Renal pelvis (tissue), 4 donors: ENCODE results near the gene GRB10. TPM values are rescaled to one million over a fixed set of nuclear protein-coding genes. Genes with fewer than 3 reads are reported as not detected.

Experiments used
- DNase-seq: peaks from one replicate; pipeline ENCODE4 v3.0.0-alpha.2; 2013
- polyA plus RNA-seq, 3 donors: library from polyadenylated mRNA; unstranded; fragments of 120-200 nt; gene quantifications; one replicate each; pipeline ENCODE4 v1.2.1, GENCODE V29; 2013; ENCODE audit not compliant: insufficient read length in 3 of 3

GRB10 gene
- polyA plus RNA-seq, 3 donors = 31.3 to 50.8 (median 45.3) TPM

DNA sequence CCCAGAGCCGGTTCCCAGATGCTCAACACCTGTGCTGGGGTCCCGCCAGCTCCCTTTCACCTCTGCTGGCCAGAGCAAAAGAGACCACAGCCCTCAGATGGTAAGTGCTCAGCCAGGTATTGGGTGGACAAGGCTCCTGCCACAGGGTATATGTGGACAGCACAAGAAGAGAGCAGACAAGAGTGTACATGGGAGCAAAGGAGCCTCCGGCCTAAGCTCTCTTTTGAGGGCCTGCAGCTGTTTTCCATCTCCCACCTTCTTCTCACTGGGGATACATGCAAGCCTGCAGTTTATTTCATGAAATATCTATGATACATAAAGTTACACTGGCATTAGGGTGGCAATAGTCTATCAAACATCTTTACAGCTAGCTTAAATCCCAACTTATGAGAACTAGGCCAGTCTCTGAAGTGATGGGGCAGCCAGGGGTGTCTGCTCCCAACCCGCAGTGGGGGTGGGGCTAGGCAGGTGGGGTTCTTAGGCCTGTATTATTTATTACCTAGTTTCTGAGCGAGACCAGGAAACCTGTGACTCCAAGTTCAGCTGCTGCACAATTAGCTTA, 167.1 kb downstream of the GRB10 start:
- no peak for DNase-seq

DNA sequence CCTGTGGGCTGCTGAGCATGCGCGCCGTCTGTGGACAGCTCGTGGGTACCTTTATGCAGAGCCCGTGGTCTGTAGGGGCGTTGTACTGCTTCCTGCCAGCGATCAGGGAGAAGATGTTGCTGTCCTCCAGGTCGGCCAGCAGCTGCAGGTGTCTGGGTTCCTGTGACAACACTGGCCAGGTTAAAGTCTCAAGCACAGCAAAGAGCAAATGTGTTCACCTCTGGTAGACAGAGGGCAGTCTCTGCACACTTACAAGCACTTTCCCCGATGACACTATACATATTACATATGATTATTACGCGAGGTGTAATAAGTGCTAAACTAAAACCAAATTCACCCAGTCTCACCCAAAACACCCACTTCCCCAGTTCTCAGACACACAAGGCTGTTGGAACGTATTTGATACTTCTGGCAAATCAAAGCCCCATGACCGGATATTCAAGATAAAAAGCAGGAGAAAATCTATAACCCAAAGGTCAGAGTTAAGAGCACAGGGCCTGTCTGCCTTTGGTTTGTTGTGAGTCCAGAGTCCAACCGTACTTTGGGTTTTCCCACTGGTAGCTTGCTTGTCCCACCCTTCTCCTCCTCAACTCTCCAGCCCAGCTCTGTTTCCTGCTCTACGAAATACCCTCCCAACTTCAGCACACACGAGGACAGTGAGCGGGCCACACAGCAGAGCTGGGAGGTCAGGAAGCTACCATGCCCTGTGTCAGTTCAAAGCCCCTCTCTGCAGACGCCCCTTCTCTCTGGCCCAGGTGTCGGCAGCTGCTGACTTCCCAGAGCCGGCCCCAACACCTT, 167.8 kb downstream of the GRB10 start:
- DNase-seq = no peak

DNA sequence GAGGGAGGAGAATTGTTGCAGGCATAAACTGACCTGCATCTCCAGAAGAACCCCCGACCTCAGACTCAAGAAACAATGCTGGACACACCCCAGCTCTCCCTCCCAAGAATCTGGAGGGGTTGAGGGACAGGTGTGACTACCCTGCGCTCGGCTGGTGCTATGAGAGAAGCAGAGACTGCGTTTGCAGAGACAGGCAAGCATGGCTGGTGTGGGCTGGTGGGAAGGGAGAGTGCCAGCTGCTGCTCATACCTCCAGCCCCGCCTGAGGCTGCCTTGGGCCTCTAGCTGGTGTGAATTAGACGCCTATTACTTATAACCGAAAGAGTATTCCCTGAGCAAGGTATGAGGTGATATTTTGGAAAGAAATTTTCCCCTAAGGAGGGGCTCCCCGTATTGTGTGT, 169.2 kb downstream of the GRB10 start:
- DNase-seq = no peak

DNA sequence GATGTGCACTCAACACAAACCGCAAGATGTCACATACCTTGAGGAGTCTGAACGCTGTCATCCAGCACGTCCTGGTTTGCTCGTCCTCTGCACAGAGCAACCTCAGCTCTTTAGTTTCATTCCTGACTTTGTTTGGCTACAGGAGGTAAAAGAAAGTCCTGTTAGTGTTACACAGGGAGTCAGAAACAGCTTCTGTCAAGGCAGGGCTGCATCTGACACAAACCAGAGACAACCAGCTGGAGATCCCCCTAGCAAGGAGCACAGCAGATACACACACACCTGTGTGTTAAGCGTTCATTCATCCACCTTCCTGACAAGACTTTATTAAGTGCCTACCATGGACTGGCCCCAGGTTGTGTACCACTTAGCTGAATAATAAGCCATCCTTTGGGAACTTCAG, 170.0 kb downstream of the GRB10 start:
- DNase-seq = no peak

DNA sequence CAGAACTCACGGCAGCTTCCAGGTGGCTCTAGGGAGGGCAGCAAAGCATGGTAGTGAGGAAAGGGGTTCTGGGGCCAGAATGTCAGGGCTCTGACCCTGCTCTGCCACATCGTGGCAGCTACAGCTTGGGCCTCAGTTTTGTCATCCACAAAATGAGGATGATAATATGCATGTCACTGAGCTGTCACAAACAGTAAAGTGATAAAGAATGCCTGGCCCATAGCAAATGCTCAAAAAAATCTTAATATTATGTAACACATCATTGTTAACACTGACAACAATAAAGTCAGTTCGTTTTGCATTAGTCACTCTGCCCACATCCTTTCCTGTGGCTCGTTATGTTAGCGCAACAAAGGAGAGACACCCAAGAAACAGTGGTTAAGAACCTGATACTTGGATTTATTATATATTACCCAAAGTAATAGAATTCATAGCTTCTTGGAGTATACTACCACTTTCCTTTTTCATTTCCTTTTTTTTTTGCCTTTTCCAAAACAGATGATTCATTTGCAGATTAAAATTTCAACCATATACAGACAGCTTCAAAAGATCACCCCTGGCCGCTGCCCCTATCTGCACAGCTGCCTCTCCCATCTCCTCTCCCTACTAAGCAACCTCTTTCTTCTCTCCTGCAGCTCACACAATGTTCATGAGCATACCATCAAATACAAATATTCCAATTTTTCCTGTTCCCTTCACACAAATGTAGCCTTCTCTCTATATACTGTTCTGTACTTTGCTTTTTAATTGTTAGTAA, 172.0 kb downstream of the GRB10 start:
- DNase-seq = no peak

DNA sequence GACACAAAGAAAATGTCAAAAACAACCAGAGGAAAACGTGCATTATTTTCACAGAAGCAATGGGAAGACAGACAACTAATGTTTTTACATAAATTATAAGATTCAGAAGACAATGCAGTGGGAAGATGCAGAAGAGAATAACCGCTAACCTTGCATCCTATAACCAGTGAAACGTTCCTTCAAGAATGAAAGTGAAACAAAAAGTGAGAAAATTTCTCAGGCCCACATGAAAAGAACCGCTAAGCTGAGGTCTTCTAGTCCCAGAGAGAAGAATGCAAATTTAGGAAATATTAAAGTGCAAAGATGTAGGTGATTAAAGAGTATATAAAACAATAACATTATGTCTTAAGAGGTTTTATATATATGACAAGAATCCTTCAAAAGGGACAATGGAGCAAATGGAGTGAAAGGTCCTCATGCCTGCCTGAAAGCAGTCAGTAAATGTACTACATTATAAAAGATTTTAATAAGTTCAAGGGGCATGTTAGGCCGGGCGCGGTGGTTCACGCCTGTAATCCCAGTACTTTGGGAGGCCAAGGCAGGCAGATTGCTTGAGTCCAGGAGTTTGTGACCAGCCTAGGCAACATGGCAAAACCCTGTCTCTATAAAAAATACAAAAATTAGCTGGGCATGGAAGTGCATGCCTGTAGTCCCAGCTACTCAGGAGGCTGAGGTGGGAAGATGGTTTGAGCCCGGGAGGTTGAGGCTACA, 174.3 kb downstream of the GRB10 start:
- DNase-seq = no peak

DNA sequence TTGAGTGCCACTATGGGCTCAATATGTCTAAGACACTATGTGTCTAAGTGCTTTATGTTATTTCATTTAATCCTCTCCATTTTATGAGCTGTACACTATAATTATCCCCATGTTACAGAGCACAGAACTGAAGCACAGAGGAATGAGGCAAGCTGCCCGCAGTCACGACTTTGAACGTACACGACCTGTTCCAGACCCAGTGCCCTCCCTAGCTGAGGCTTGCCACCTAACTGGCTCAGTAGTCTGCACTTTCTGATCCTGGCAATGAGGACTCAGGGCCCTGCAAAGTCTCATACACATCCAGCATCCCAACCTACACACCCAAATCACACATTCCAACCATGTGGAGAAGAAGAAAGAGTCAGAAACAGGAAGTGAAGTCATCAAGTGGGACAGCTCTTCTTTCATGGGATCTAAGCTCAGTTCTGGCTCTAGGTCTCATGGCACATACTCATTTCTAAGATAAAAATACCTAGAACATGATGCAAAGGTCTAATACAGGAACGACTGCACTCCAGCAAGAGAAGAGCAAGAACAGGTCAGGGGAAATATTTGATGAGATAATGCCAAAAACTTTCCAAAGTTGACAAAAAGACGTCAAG, 175.1 kb downstream of the GRB10 start:
- no peak for DNase-seq

DNA sequence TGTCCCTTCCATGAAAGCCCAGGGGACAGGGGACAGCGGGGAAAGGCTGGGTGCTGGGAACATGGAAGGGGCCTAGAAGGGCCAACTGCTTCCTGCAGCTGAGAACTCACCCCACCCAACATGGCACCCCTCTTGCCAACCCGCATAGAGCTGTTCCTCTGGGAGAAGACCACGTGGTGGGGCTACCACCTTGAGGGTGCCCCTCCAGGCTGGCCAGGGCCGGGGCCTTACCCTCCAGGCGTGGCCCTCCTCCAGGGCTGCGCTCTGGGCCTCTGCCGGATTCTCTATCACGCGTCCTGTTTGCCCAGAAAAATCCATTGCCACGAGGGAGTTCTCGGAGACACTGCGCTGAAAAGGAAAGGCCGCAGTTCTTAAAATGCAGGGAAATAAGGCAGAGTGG, 177.6 kb downstream of the GRB10 start:
- DNase-seq = no peak

DNA sequence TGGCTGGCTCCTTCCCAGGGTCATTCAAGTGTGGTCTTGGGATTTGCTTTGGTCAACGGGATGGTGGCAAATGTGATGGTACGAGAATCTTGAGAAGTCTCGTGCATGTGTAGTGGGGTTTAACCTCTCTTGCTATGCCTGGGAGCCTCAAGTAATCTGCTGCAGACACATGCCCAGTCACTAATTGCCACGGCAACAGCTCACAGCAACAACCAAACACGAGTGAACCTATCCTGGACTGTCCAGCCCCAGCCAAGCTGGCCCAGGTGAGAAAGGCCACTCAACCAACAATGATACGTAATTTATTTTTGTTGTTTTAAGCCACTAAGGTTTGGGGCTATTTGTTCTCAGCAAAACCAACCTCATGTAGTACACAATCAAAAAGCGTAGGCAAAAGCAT, 179.4 kb downstream of the GRB10 start:
- no peak for DNase-seq

DNA sequence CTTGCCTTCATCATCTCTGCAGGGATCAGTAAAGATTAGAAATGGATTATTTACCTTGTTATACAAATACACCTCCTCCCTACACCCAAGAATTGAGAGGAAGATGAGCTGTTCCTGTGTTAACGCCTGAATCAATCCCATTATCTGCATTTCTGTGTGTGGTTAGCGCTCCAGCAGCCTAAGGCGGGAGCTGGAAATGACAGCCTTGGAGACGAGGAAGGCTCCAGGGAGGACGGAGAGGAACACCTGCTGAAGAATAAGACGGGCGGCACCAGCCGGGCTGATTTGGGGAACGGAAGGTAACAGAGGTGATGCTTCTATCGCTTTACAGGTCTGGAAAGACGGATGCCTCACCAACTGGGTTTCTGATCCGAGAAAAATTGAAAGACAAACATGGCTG, 183.3 kb downstream of the GRB10 start:
- no peak for DNase-seq

DNA sequence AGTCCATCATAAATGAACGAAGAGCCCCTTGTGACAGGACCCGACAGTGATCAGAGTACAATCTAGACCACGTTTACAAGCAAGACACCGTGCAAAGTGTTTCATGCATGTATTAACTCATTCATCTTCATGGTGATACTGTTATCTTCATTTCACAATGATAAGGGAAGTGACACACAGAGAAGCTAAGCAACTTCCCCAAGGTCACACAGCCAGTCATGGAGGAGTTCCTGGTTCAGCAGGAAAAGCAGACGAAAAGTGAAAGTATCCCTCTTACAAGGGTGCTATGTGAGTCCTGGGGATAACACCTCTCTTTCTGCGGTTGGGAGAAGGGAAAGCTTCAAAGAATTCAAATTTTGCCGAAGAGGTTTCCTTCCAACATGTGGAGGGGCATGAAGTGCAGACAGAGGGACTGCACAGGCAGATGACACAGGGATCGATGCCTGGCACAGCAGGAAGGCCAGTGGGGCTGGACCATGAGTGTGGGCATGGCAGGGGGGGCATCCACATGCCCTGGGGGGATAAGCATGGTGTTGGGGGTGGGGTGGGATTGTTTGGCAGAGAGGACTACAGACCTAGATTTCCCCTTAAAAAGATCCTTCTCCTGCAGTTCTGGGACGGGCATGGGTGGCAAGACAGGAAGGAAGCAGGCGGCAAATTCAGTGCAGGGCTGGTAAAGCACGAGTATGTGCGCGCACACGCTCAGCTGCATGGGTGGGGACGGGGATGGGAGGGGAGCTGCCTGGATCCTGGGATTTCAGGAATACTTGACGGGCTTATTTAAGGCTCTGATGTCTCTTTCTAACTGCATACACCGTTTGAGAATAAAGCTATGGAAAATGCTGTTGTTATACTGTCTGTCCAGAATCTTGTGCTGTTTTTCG, 184.0 kb downstream of the GRB10 start:
- DNase-seq = no peak

DNA sequence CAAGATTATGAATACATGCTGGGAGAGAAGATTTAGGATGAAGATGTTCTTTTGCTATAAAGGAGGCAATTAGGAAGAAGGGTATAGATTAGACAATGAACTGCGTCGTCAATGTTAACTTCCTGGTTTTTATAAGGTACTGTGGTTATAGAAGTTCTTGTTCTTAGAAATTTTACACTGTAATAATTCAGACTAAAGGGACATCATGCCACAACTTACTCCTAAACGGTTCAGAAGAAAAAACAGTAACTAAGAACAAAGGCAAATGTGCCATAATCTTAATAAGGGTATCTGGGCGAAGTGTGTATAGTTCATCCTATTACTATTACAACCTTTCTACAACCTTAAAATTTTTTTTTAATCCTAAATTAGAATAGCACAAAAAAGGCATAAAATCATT, 186.2 kb downstream of the GRB10 start:
- DNase-seq = no peak

DNA sequence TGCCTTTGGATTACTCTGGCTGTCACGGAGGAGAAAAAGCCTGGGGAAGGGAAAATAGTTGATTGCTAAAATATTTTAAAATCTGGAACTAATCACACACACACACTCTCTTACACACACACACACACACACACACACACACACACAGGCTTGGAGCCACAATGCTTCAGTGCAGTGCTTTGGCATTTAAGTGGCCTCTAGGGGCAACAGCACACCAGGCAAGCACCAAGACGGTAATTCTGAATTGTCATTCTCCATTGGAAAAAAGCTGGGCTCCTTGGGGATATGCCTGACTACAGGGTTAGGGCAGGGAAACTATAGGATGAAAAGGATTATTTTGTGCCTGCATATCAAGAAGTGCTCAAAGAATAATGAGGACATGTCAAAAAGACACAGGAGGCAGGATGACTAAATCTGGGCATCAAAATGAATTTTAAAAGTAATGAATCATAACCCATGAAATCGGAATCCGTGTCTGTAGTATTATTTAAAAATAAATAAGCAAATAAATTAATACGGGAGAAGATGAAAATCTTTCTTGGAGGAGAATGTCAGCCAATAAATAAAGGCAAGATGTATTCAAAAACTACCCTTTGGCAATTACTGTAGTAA, 187.1 kb downstream of the GRB10 start:
- DNase-seq = no peak

DNA sequence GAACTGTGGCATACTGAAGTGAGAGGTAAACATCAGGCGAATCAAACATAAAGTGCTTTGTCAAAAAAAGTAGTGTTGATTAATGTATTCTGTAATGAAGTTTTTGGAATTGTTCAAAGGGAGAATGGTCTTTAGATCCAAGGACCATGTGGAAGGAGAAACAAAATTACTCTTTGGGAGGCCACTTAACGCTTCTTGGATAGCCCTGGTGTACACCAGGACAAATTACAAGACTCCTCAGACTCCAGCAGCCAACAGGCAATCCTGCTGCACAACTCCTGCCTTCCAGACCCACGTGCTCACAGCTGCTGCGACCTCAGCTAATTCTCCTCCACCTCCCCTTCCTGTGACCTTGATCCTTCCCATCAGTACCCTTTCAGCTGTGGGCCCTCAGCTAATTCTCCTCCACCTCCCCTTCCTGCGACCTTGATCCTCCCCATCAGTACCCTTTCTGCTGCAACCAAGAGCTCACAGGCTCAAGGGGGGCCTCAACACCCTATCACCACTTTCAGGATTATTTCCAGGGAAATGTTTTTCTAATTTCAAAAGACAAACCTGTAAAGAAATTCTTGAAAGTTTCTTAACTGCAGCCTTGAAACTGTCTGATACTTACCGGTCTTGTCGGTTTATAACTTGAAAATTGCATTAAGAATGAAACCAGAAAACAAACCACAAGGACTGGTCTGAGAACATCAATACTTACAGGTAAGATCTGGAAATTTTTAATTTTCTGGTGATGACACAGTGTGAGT, 187.8 kb downstream of the GRB10 start:
- DNase-seq = no peak

DNA sequence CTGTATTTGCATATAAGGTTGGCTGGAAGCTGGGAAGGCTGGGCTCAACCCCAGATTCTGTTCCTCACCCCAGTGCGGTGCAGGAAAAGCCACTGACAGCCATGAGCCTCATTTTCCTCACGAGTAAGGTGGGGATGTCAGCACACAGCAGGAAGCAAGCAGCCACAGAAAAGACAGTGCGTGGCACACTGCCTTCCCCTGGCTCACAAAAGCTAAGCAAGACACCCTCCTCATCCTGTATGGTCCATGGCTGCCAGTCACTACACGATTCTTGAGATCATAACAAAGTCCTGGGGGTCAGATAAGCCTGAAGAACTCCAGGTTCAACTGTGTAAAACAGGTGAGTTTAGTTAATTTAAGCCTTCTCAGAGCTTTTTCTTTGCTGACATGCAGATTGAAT, 188.6 kb downstream of the GRB10 start:
- DNase-seq = no peak

DNA sequence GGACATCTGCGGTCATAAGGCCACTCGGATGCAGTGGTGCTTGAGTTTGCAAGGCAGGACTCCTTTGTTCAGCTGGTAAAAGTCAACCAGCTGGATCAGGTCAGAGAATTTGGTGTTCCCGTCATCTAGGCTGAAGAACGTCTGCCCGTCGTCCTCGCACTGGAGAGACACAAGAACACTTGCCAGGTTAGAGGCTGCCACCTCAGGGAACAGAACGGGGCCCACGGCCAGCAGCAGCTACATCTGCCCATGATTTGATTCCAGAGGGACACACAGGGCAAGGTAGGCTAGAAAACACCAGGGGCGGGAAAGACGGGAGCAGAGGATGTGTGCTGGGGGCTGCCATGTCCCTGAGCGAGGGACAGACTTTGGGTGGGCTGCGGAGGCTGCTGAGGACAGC, 189.8 kb downstream of the GRB10 start:
- no peak for DNase-seq

DNA sequence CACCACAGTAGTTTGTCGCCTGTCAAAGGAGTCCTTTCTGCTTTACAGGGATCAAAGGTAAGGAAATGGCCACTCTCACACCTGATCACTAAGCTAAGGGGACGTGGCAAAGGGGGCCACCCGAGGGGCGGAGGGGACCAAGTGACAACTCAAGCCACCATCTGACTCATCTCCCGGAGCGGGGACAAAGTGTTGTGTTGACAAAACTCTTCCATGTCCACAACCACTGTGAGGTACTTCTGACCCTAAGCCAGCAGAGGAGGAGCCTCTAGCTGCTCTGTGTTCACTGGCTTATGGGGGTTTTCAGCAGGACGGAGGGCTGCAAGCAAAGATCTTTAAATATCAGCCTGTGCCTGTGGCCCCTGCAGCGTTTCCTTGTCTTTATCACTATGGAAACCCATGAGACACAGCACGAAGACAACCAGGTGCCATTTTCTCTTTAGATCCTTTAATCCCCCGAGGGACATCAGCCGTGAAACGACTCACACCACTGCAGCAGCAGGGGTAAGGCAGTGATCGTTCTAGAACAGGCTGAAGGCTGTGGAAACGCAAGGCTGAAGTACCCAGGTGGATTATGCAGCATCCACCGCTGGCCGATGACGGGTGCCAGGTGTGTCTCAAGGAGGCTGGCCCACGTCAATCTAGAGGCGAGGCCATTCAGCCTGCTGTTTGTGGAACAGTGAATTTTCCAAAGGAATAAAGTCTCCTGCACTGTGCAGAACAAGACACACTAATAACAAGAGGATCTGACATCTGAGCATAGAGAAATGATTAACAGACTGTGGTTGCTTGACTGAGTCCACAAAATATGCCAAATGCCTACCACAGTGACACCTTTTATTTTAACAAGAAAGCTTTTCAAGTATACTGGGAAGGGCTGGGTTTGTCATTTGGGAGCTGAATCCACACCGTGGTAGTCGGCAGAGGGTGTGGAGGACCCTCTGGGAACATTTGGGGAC, 190.9 kb downstream of the GRB10 start:
- DNase-seq = no peak

DNA sequence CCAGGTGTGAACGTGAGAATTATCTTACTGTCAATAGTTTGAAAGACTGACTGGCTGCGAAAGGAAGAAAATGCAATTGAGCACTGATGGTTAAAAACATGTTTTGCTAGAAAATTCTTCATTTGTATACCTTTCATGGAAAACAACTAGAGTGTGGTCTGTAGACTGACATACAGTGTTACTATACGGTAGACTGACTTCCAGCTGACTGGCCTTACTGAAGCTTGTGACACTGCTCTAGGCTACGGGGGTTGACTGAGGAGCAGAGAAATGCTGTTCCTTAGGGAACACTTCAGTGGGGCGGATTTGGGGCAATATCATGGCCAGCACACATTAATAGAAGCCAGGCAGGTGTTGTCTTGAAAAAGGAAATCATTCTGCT, 191.6 kb downstream of the GRB10 start:
- DNase-seq = no peak

DNA sequence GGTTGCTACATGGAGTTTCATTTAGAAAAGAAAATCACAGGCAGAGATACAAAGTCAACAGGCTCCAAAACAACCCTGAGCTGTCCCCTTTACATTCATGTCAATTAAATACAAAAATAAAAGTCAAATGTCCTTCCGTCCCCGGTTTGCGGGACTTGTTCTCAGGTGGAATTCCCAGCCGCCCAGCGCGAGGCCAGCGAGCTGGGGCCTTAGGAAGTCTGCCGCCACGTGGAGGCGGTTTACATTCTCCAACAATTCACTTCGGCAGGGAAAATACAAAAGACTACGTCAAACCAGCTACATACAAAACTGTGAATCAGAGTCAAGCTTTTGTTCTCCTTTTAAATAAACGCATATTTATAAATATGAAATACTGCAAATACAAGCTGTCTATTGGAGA, 192.2 kb downstream of the GRB10 start:
- DNase-seq = no peak
